ENCODE results near the gene TUT7. TPM values are rescaled to one million over a fixed set of nuclear protein-coding genes. Genes with fewer than 3 reads are reported as not detected.
"Not testable (repeated sequence)": the region's sequence is repeated elsewhere in the genome, so short reads cannot be mapped to it uniquely, and the experiment has no call there.

TUT7 gene
- total RNA-seq, 1 donor from 2014 or later, result 26.4 TPM

DNA sequence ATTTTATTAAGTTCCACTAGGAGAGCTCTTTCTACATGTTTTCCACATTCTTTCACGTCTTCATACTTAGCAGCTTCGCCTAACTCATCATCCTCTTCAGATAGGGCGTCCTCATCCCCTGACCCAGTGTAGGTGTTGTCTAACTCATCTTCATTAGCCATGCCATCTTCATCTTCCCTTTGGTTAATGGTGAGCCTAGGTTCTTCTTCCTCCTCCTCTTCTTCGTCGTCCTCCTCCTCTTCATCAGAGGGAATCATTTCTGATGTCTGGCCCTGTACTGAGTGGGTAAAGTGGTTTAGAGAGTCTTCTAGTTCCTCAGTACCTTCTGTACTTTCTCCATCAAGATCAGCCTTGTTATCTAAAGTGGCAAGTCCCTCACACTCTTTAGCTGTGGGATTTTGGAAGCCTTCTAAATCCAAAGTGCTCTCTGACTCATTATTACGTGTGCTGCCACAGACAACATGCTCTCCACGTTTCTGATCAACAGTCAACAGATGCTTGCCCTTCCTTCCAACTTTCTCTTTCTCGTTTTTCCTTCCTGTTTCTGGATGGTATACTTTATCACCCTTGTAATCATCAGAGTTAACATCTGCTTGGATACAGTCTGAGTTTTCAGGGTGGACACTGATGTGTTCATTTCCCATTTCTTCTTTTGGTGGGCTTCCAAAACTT lies 31.1 kb downstream of the TUT7 start:
- peaks cover 4% of the 10 kb centered on the region for H3K36me3 ChIP-seq (ENCODE audit: control insufficient read depth, insufficient read depth, low read length)
- H3K4me3 ChIP-seq (ENCODE audit: low read depth, low read length), result no peak overlapping the region
- no peak for TF ChIP-seq CTCF (IDR thresholded peaks at IDR 0.05; ENCODE audit: insufficient read depth, low read length, poor library complexity, severe bottlenecking)
- no peaks in the 10 kb centered on the region for H3K27me3 ChIP-seq (ENCODE audit: control insufficient read depth, insufficient read depth, low read length)
- no peak for DNase-seq (ENCODE audit: low read depth)

DNA sequence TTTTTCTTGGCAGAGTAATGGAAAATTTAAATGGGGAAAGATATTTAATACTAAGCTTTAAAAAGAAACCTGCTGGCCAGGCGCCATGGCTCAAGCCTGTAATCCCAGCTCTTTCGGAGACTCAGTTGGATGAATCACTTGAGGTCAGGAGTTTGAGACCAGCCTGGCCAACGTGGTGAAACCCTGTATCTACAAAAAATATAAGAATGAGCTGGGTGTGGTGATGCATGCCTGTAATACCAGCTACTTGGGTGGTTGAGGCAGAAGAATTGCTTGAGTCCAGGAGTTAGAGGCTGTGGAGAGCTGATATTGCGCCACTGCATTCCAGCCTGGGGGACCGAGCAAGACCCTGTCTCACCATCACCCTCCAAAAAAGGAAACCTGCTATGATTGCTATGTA lies 32.8 kb downstream of the TUT7 start:
- Histone ChIP-seq H3K36me3 (ENCODE audit: control insufficient read depth, insufficient read depth, low read length) (peaks cover 4% of the 10 kb centered on the region), H3K27me3 (ENCODE audit: control insufficient read depth, insufficient read depth, low read length) (no peaks in the 10 kb centered on the region), H3K4me3 (ENCODE audit: low read depth, low read length) (no peak overlapping the region)
- no peak for TF ChIP-seq CTCF (IDR thresholded peaks at IDR 0.05; ENCODE audit: insufficient read depth, low read length, poor library complexity, severe bottlenecking)
- DNase-seq (ENCODE audit: low read depth), result no peak

DNA sequence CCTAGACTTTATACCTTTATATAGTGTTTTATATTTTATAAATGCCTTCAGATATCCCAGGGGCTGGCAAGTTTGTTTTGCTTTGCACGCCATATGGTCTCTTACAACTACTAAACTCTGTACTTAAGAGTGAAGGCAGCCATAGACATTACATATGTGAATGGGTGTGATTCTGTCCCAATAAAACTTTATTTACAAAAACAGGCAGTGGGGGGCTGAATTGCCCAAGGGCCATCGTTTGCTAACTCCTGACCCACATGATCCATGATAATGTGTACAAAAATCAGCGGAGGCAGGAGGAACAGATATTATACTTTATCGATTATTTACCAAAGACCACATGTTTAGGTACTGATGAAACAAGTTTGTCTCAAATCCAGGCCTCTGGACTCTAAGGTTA lies 36.0 kb downstream of the TUT7 start:
- TF ChIP-seq CTCF (IDR thresholded peaks at IDR 0.05; ENCODE audit: insufficient read depth, low read length, poor library complexity, severe bottlenecking), result no peak
- H3K27me3 ChIP-seq (ENCODE audit: control insufficient read depth, insufficient read depth, low read length), result no peaks in the 10 kb centered on the region
- no peak overlapping the region for H3K4me3 ChIP-seq (ENCODE audit: low read depth, low read length)
- DNase-seq (ENCODE audit: low read depth), result no peak
- peaks cover 5% of the 10 kb centered on the region for H3K36me3 ChIP-seq (ENCODE audit: control insufficient read depth, insufficient read depth, low read length)

- TF ChIP-seq CTCF (IDR thresholded peaks at IDR 0.05; ENCODE audit: insufficient read depth, low read length, poor library complexity, severe bottlenecking), result no peak
- H3K36me3 ChIP-seq (ENCODE audit: control insufficient read depth, insufficient read depth, low read length), result peaks cover 4% of the 10 kb centered on the region
Measured at GRCh38 chr9:86315078-86315477, 39.1 kb downstream of the TUT7 start.

DNA sequence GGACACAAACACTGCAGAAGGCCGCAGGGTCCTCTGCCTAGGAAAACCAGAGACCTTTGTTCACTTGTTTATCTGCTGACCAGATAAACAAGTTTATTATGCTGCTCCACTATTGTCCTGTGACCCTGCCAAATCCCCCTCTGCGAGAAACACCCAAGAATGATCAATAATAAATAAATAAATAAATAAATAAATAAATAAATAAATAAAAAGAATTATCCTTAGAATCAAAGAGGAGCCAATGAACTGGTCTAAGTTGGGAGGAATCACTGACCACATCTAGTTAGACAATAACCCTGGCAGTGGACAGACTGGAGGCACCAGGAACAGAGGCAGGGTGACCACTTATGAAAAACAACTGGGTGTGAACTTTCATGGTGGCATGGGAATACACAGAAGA lies 41.3 kb downstream of the TUT7 start:
- not testable (repeated sequence) for H3K27me3 ChIP-seq (ENCODE audit: control insufficient read depth, insufficient read depth, low read length); H3K36me3 ChIP-seq (ENCODE audit: control insufficient read depth, insufficient read depth, low read length); DNase-seq (ENCODE audit: low read depth); H3K4me3 ChIP-seq (ENCODE audit: low read depth, low read length)

More at GRCh38 chr9:86315078-86315477, 39.1 kb downstream of the TUT7 start:
- H3K4me3 ChIP-seq (ENCODE audit: low read depth, low read length), result no peak overlapping the region
- DNase-seq (ENCODE audit: low read depth), result no peak
- no peaks in the 10 kb centered on the region for H3K27me3 ChIP-seq (ENCODE audit: control insufficient read depth, insufficient read depth, low read length)

DNA sequence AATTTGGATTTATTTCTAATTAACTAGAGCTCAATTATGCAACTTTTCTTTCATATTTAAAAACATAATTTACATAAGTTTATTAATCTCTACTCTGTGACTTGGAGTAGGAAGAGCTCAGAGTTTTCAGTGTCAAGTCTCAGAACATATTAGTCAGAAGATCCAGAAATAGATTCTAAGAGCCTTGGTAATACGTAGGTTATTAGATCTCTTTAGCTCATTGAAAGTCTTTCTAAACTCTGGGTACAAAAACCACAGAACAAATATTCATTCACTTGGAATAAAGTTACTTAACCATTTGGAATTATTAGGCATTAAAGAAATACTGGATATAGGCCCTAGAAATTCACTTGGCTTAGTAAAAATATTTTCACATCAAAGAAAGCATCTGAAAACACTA lies 45.5 kb downstream of the TUT7 start:
- no peak for DNase-seq (ENCODE audit: low read depth)
- TF ChIP-seq CTCF (IDR thresholded peaks at IDR 0.05; ENCODE audit: insufficient read depth, low read length, poor library complexity, severe bottlenecking), result no peak
- Histone ChIP-seq H3K36me3 (ENCODE audit: control insufficient read depth, insufficient read depth, low read length) (peaks cover 1% of the 10 kb centered on the region), H3K27me3 (ENCODE audit: control insufficient read depth, insufficient read depth, low read length) (no peaks in the 10 kb centered on the region), H3K4me3 (ENCODE audit: low read depth, low read length) (no peak overlapping the region)

All from kidney epithelial cell (primary cell).